H9 (cell line): Measurements from ENCODE around the gene BBS4. TPM values are rescaled to one million over a fixed set of nuclear protein-coding genes. Genes with fewer than 3 reads are reported as not detected.

Experiments
- DNase-seq: peaks from one replicate; pipeline ENCODE4 v3.0.0-alpha.2; 2017
- H2AFZ ChIP-seq: one replicate; pipeline ENCODE4 v1.6.1; 2013; ENCODE audit warnings: mild to moderate bottlenecking, low read length, control low read depth, moderate library complexity
- H2AK5ac ChIP-seq: 2 replicates; pipeline ENCODE4 v1.6.1; 2013; ENCODE audit warnings: low read length, control low read depth, mixed read lengths; ENCODE audit not compliant: insufficient read length
- H2BK120ac ChIP-seq: one replicate; pipeline ENCODE4 v1.6.1; 2013; ENCODE audit warnings: low read depth, mild to moderate bottlenecking, low read length, control low read depth, inconsistent platforms; ENCODE audit not compliant: poor library complexity, severe bottlenecking
- H2BK12ac ChIP-seq: 2 replicates; pipeline ENCODE4 v1.6.1; 2013; ENCODE audit warnings: low read length, control low read depth, mixed read lengths, low read depth; ENCODE audit not compliant: insufficient read length
- H2BK15ac ChIP-seq: 2 replicates; pipeline ENCODE4 v1.6.1; 2013; ENCODE audit warnings: low read depth, low read length, control low read depth
- H2BK20ac ChIP-seq: one replicate; pipeline ENCODE4 v1.6.1; 2013; ENCODE audit warnings: low read depth, mild to moderate bottlenecking, low read length, control low read depth, inconsistent platforms; ENCODE audit not compliant: poor library complexity, severe bottlenecking
- H2BK5ac ChIP-seq: 2 replicates; pipeline ENCODE4 v1.6.1; 2013; ENCODE audit warnings: low read length, control low read depth, mixed read lengths; ENCODE audit not compliant: insufficient read length
- H3K14ac ChIP-seq: 2 replicates; pipeline ENCODE4 v1.6.1; 2013; ENCODE audit warnings: low read length, control low read depth; ENCODE audit not compliant: insufficient read depth
- H3K18ac ChIP-seq: 2 replicates; pipeline ENCODE4 v1.6.1; 2013; ENCODE audit warnings: low read depth, mild to moderate bottlenecking, mixed read lengths, low read length, control low read depth; ENCODE audit not compliant: insufficient read length
- H3K23ac ChIP-seq: 2 replicates; pipeline ENCODE4 v1.6.1; 2013; ENCODE audit warnings: low read length, control low read depth, mixed read lengths, low read depth; ENCODE audit not compliant: insufficient read length
- H3K23me2 ChIP-seq: 2 replicates; pipeline ENCODE4 v1.6.1; 2013; ENCODE audit warnings: low read depth, mild to moderate bottlenecking, mixed read lengths, low read length, control low read depth; ENCODE audit not compliant: insufficient read length, poor library complexity, severe bottlenecking
- H3K27ac ChIP-seq: 2 replicates; pipeline ENCODE4 v1.5.1; 2013; ENCODE audit warnings: low read length, control low read depth, mixed read lengths, low read depth; ENCODE audit not compliant: insufficient read length
- H3K27me3 ChIP-seq: 2 replicates; pipeline ENCODE4 v1.6.1; 2013; ENCODE audit warnings: low read length, control low read depth, inconsistent platforms; ENCODE audit not compliant: insufficient read depth
- H3K4ac ChIP-seq: 2 replicates; pipeline ENCODE4 v1.6.1; 2013; ENCODE audit warnings: low read depth, mild to moderate bottlenecking, control low read depth, inconsistent platforms, low read length, moderate library complexity
- H3K4me1 ChIP-seq: 2 replicates; pipeline ENCODE4 v1.6.1; 2013; ENCODE audit warnings: low read length, control low read depth, inconsistent platforms; ENCODE audit not compliant: insufficient read depth
- H3K4me2 ChIP-seq: 2 replicates; pipeline ENCODE4 v1.6.1; 2013; ENCODE audit warnings: low read length, control low read depth, mixed read lengths; ENCODE audit not compliant: insufficient read length, insufficient read depth
- H3K56ac ChIP-seq: 2 replicates; pipeline ENCODE4 v1.6.1; 2013; ENCODE audit warnings: low read depth, mild to moderate bottlenecking, mixed read lengths, low read length, control low read depth; ENCODE audit not compliant: insufficient read length
- H3K79me1 ChIP-seq: 2 replicates; pipeline ENCODE4 v1.6.1; 2013; ENCODE audit warnings: low read depth, mild to moderate bottlenecking, moderate library complexity, low read length, control low read depth, inconsistent platforms; ENCODE audit not compliant: insufficient read depth, poor library complexity, severe bottlenecking
- H3K79me2 ChIP-seq: 2 replicates; pipeline ENCODE4 v1.6.1; 2013; ENCODE audit warnings: low read length, control low read depth, inconsistent platforms; ENCODE audit not compliant: insufficient read depth
- H3K9ac ChIP-seq: 2 replicates; pipeline ENCODE4 v1.6.1; 2013; ENCODE audit warnings: low read length, control low read depth, mixed read lengths; ENCODE audit not compliant: insufficient read length; ENCODE audit errors: extremely low read depth
- H3K9me3 ChIP-seq: one replicate; pipeline ENCODE4 v1.6.1; 2013; ENCODE audit warnings: low read depth, low read length, inconsistent platforms; ENCODE audit not compliant: control insufficient read depth
- H3T11ph ChIP-seq: one replicate; pipeline ENCODE4 v1.6.1; 2013; ENCODE audit warnings: mild to moderate bottlenecking, low read length, control low read depth, inconsistent platforms
- H4K20me1 ChIP-seq: one replicate; pipeline ENCODE4 v1.6.1; 2013; ENCODE audit not compliant: control insufficient read depth, insufficient read length, insufficient read depth
- H4K5ac ChIP-seq: 2 replicates; pipeline ENCODE4 v1.6.1; 2013; ENCODE audit warnings: low read depth, mild to moderate bottlenecking, mixed read lengths, low read length, control low read depth; ENCODE audit not compliant: insufficient read length
- H4K8ac ChIP-seq: replicated peaks from 2 replicates; pipeline ENCODE4 v1.6.1; 2013; ENCODE audit warnings: low read length, control low read depth, mixed read lengths, low read depth; ENCODE audit not compliant: insufficient read length
- H4K91ac ChIP-seq: 2 replicates; pipeline ENCODE4 v1.6.1; 2013; ENCODE audit warnings: low read depth, mild to moderate bottlenecking, moderate library complexity, mixed read lengths, low read length, control low read depth; ENCODE audit not compliant: insufficient read length
- H3K27ac Mint-ChIP-seq, 3 experiments: 2 replicates in 2 of 3; 3 replicates in 1 of 3; pipeline ENCODE4 v1.8.0; 2020 to 2021; ENCODE audit warnings: mixed read lengths in 3 of 3, mild to moderate bottlenecking in 1 of 3, moderate library complexity in 1 of 3
- H3K27me3 Mint-ChIP-seq: 2 replicates; pipeline ENCODE4 v1.8.0; 2021; ENCODE audit warnings: low read depth, mild to moderate bottlenecking, moderate library complexity, mixed read lengths
- H3K36me3 Mint-ChIP-seq, 3 experiments: 2 replicates in 2 of 3; 3 replicates in 1 of 3; pipeline ENCODE4 v1.8.0; 2020 to 2021; ENCODE audit warnings: low read depth in 3 of 3, mixed read lengths in 3 of 3; ENCODE audit not compliant: insufficient read depth in 1 of 3
- H3K4me1 Mint-ChIP-seq, 2 experiments: 2 replicates each; pipeline ENCODE4 v1.8.0; 2020; ENCODE audit warnings: mixed read lengths in 2 of 2
- H3K4me3 Mint-ChIP-seq, 2 experiments: 2 replicates in 1 of 2; 3 replicates in 1 of 2; pipeline ENCODE4 v1.8.0; 2020 to 2021; ENCODE audit warnings: mild to moderate bottlenecking in 2 of 2, mixed read lengths in 2 of 2, moderate library complexity in 1 of 2
- H3K9me3 Mint-ChIP-seq, 2 experiments: 2 replicates in 1 of 2; 3 replicates in 1 of 2; pipeline ENCODE4 v1.8.0; 2020; ENCODE audit warnings: mild to moderate bottlenecking in 2 of 2, mixed read lengths in 2 of 2, moderate library complexity in 1 of 2
- CTCF ChIP-seq: fragments of 200-600 bp; sonication (generic); conservative IDR thresholded peaks from 3 replicates; pipeline ENCODE4 v1.8.0; 2021; ENCODE audit warnings: antibody characterized with exemption, mild to moderate bottlenecking
- WGBS: extraction: QIAGEN DNeasy Blood & Tissue Kit; methylation state at CpG from one replicate; pipeline ENCODE4 v1.1.7; 2013; ENCODE audit warnings: missing lambda C conversion rate, low lambda C conversion rate, mixed read lengths; ENCODE audit not compliant: insufficient read length; ENCODE audit errors: extremely low coverage; 5-methylcytosine and 5-hydroxymethylcytosine counted together
- total RNA-seq: library from RNA; stranded (reverse); gene quantifications from 2 replicates; pipeline ENCODE4 v1.2.1, GENCODE V29; 2021

Gene BBS4
- total RNA-seq, 1 experiment from 2014 or later, result 27.3 TPM

GRCh38 chr15:72671525-72671924 lies 14.5 kb upstream of the BBS4 start:
- Mint-ChIP-seq H3K36me3 (no peaks in the 10 kb centered on the region), H3K27me3 (no peaks in the 10 kb centered on the region), H3K27ac (peak overlapping the region in 2 of 3 experiments; percentile 16 to 80; a peak in 2 of 7 replicates), H3K4me1 (peaks cover 13 to 20% of the 10 kb centered on the region in 2 experiments), H3K9me3 (no peaks in the 10 kb centered on the region), H3K4me3 (peak overlapping the region; percentile 70 to 76; a peak in 3 of 5 replicates)
- H2BK20ac ChIP-seq, result no peak overlapping the region
- H3K27ac ChIP-seq, result peak overlapping the region; percentile 22
- H3K9me3 ChIP-seq, result no peaks in the 10 kb centered on the region
- no peak overlapping the region for H3T11ph ChIP-seq
- DNase-seq, result no peak
- peaks cover 2% of the 10 kb centered on the region; the same call in 1 of the 2 replicates for H3K4me1 ChIP-seq
- H3K4me2 ChIP-seq, result peak overlapping the region; percentile 82
- no peak overlapping the region for H4K5ac ChIP-seq
- H3K79me1 ChIP-seq, result no peaks in the 10 kb centered on the region
- no peak overlapping the region for H2BK5ac ChIP-seq
- no peaks in the 10 kb centered on the region for H4K20me1 ChIP-seq
- no peaks in the 10 kb centered on the region for H3K23me2 ChIP-seq
- no peaks in the 10 kb centered on the region for H3K79me2 ChIP-seq
- H2BK15ac ChIP-seq, result no peak overlapping the region
- no peak overlapping the region for H2BK12ac ChIP-seq
- no peak overlapping the region for H4K8ac ChIP-seq
- H2AFZ ChIP-seq, result no peak overlapping the region
- no peaks in the 10 kb centered on the region for H3K27me3 ChIP-seq
- no peak overlapping the region for H3K23ac ChIP-seq
- no CpG with 5 or more reads among the region's 3 CpGs for WGBS
- no peak for TF ChIP-seq CTCF
- H3K9ac ChIP-seq, result no peak overlapping the region
- H3K4ac ChIP-seq, result no peak overlapping the region
- H3K56ac ChIP-seq, result no peak overlapping the region
- no peak overlapping the region for H3K18ac ChIP-seq
- H3K14ac ChIP-seq, result no peak overlapping the region
- no peak overlapping the region for H4K91ac ChIP-seq
- no peak overlapping the region for H2AK5ac ChIP-seq
- H2BK120ac ChIP-seq, result no peak overlapping the region
